ENCODE measurements around the gene RNF166. TPM values are rescaled to one million over a fixed set of nuclear protein-coding genes. Genes with fewer than 3 reads are reported as not detected.

RNF166 gene
- polyA plus RNA-seq, 6 donors from 2014 or later, result 28.0 to 42.5 (median 33.0) TPM

GRCh38 chr16:88744577-88745521, 38.6 kb upstream of the RNF166 start:
- no peaks in the 10 kb centered on the region for H3K27me3 Mint-ChIP-seq
- H3K27ac Mint-ChIP-seq, result peak overlapping the region in 5 of 6 donors; percentile 24 to 94 (median 92)
- DNase-seq (no peak), ATAC-seq (ENCODE audit: low read depth in 2 of 2) (no peak)
- peak overlapping the region; percentile 71 to 86 (median 80) for H3K4me3 Mint-ChIP-seq
- no peaks in the 10 kb centered on the region for H3K36me3 Mint-ChIP-seq
- H3K4me1 Mint-ChIP-seq, result peaks cover 34 to 37% (median 37%) of the 10 kb centered on the region in 3 donors
- H3K9me3 Mint-ChIP-seq, result no peaks in the 10 kb centered on the region

- peak overlapping the region in 4 of 8 donors; percentile 22 to 50 (median 30) for H3K4me3 Mint-ChIP-seq
- ATAC-seq (ENCODE audit: low read depth in 2 of 2), result no peak
- H3K36me3 Mint-ChIP-seq, result no peaks in the 10 kb centered on the region
These were observed 37.7 kb upstream of the RNF166 start for GRCh38 chr16:88743693-88744576.

GRCh38 chr16:88742896-88743605, 36.8 kb upstream of the RNF166 start:
- peak overlapping the region in 1 of 6 donors; percentile 78 for H3K27ac Mint-ChIP-seq
- no peak for DNase-seq
- H3K4me3 Mint-ChIP-seq, result peak overlapping the region in 1 of 8 donors; percentile 22
- H3K9me3 Mint-ChIP-seq, result no peaks in the 10 kb centered on the region
- H3K27me3 Mint-ChIP-seq, result no peaks in the 10 kb centered on the region
- ATAC-seq (ENCODE audit: low read depth in 2 of 2), result no peak
- peaks cover 32 to 36% (median 34%) of the 10 kb centered on the region in 3 donors for H3K4me1 Mint-ChIP-seq
- no peaks in the 10 kb centered on the region for H3K36me3 Mint-ChIP-seq

More at GRCh38 chr16:88743693-88744576, 37.7 kb upstream of the RNF166 start:
- no peaks in the 10 kb centered on the region for H3K9me3 Mint-ChIP-seq
- peak overlapping the region in 1 of 6 donors; percentile 78 for H3K27ac Mint-ChIP-seq
- peaks cover 34 to 37% (median 37%) of the 10 kb centered on the region in 3 donors for H3K4me1 Mint-ChIP-seq
- H3K27me3 Mint-ChIP-seq, result no peaks in the 10 kb centered on the region
- peak; percentile 57 for DNase-seq

GRCh38 chr16:88741368-88741767, 35.2 kb upstream of the RNF166 start:
- ATAC-seq (ENCODE audit: low read depth in 2 of 2), result no peak
- H3K4me3 Mint-ChIP-seq, result peak overlapping the region in 1 of 8 donors; percentile 14
- no peak overlapping the region for H3K27ac Mint-ChIP-seq
- no peaks in the 10 kb centered on the region for H3K9me3 Mint-ChIP-seq
- no peaks in the 10 kb centered on the region for H3K27me3 Mint-ChIP-seq
- DNase-seq, result no peak
- H3K4me1 Mint-ChIP-seq, result peaks cover 19 to 29% (median 23%) of the 10 kb centered on the region in 3 donors
- no peaks in the 10 kb centered on the region for H3K36me3 Mint-ChIP-seq

GRCh38 chr16:88740727-88741055, 34.5 kb upstream of the RNF166 start:
- no peaks in the 10 kb centered on the region for H3K27me3 Mint-ChIP-seq
- no peak for ATAC-seq (ENCODE audit: low read depth in 2 of 2)
- no peak overlapping the region for H3K27ac Mint-ChIP-seq
- H3K9me3 Mint-ChIP-seq, result no peaks in the 10 kb centered on the region
- no peaks in the 10 kb centered on the region for H3K36me3 Mint-ChIP-seq
- H3K4me1 Mint-ChIP-seq, result peaks cover 12 to 22% (median 16%) of the 10 kb centered on the region in 3 donors
- no peak overlapping the region for H3K4me3 Mint-ChIP-seq
- no peak for DNase-seq

- ATAC-seq (ENCODE audit: low read depth in 2 of 2), result no peak
- no peaks in the 10 kb centered on the region for H3K36me3 Mint-ChIP-seq
- no peak overlapping the region for H3K27ac Mint-ChIP-seq
- no peaks in the 10 kb centered on the region for H3K9me3 Mint-ChIP-seq
- no peak for DNase-seq
- H3K4me3 Mint-ChIP-seq, result peak overlapping the region in 1 of 8 donors; percentile 30
- no peaks in the 10 kb centered on the region for H3K27me3 Mint-ChIP-seq
- H3K4me1 Mint-ChIP-seq, result peaks cover 7 to 18% (median 11%) of the 10 kb centered on the region in 3 donors
These were observed 33.9 kb upstream of the RNF166 start for GRCh38 chr16:88739977-88740726.

- no peak for ATAC-seq (ENCODE audit: low read depth in 2 of 2)
- DNase-seq, result no peak
- Mint-ChIP-seq H3K36me3 (no peaks in the 10 kb centered on the region), H3K27me3 (no peaks in the 10 kb centered on the region), H3K4me1 (peaks cover 5 to 12% (median 9%) of the 10 kb centered on the region in 3 donors), H3K27ac (peak overlapping the region in 2 of 6 donors; percentile 19 to 24), H3K4me3 (no peak overlapping the region), H3K9me3 (no peaks in the 10 kb centered on the region)
These were observed 33.1 kb upstream of the RNF166 start for GRCh38 chr16:88739139-88739976.

GRCh38 chr16:88738151-88739084, 32.2 kb upstream of the RNF166 start:
- peak overlapping the region in 1 of 8 donors; percentile 69 for H3K4me3 Mint-ChIP-seq
- peak overlapping the region in 3 of 6 donors; percentile 19 to 53 (median 24) for H3K27ac Mint-ChIP-seq
- H3K36me3 Mint-ChIP-seq, result no peaks in the 10 kb centered on the region
- ATAC-seq (ENCODE audit: low read depth in 2 of 2) (no peak), DNase-seq (no peak)
- no peaks in the 10 kb centered on the region for H3K9me3 Mint-ChIP-seq
- H3K27me3 Mint-ChIP-seq, result no peaks in the 10 kb centered on the region
- peaks cover 0 to 4% (median under 1%) of the 10 kb centered on the region in 3 donors for H3K4me1 Mint-ChIP-seq

GRCh38 chr16:88737298-88738150, 31.3 kb upstream of the RNF166 start:
- ATAC-seq (ENCODE audit: low read depth in 2 of 2) (peak; percentile 96 to 97), DNase-seq (peak; percentile 66)
- no peaks in the 10 kb centered on the region for H3K9me3 Mint-ChIP-seq
- H3K4me1 Mint-ChIP-seq, result peaks cover 0 to 4% (median 0%) of the 10 kb centered on the region in 3 donors
- H3K27me3 Mint-ChIP-seq, result no peaks in the 10 kb centered on the region
- H3K36me3 Mint-ChIP-seq, result no peaks in the 10 kb centered on the region
- H3K27ac Mint-ChIP-seq, result peak overlapping the region in 1 of 6 donors; percentile 79
- H3K4me3 Mint-ChIP-seq, result no peak overlapping the region

GRCh38 chr16:88736496-88736895, 30.3 kb upstream of the RNF166 start:
- H3K27ac Mint-ChIP-seq, result no peak overlapping the region

More at GRCh38 chr16:88736496-88736895, 30.3 kb upstream of the RNF166 start:
- no peak overlapping the region for H3K4me3 Mint-ChIP-seq
- no peaks in the 10 kb centered on the region for H3K9me3 Mint-ChIP-seq
- H3K36me3 Mint-ChIP-seq, result no peaks in the 10 kb centered on the region
- peaks cover 0 to 6% (median 2%) of the 10 kb centered on the region in 3 donors for H3K4me1 Mint-ChIP-seq
- DNase-seq (no peak), ATAC-seq (ENCODE audit: low read depth in 2 of 2) (no peak)
- H3K27me3 Mint-ChIP-seq, result no peaks in the 10 kb centered on the region

All from naive B cell (primary cell).